GM21381 (cell line): Measurements from ENCODE around the gene GAK.

Experiments
- ATAC-seq: cut with Tn5 transposase; IDR thresholded peaks from one replicate; pipeline ENCODE4 v1.9.1; 2021; ENCODE audit warnings: mild to moderate bottlenecking, moderate library complexity; ENCODE audit not compliant: unreplicated experiment

GAK gene

GRCh38 chr4:892780-893179 is 39.3 kb downstream of the GAK start:
- ATAC-seq, result no peak

DNA sequence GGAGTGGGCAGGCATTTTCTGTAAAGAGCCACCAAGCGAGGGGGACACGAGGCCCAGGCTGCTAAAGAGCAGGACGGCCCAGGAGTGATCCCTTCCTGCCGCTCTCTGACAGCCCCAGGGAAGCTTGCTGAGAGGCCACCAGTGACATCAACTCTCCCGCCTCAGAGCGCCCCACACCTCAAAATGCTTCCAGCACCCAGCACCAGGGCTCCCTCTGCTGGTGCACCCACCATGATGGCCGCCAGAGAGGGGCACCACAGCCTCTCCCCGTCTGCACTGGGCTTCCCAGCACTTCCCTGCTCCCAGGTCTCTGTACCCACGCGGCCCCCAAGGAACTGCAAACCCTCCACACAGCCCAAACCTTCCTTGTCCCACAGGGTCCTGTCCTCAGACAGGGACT is 40.4 kb downstream of the GAK start:
- no peak for ATAC-seq

DNA sequence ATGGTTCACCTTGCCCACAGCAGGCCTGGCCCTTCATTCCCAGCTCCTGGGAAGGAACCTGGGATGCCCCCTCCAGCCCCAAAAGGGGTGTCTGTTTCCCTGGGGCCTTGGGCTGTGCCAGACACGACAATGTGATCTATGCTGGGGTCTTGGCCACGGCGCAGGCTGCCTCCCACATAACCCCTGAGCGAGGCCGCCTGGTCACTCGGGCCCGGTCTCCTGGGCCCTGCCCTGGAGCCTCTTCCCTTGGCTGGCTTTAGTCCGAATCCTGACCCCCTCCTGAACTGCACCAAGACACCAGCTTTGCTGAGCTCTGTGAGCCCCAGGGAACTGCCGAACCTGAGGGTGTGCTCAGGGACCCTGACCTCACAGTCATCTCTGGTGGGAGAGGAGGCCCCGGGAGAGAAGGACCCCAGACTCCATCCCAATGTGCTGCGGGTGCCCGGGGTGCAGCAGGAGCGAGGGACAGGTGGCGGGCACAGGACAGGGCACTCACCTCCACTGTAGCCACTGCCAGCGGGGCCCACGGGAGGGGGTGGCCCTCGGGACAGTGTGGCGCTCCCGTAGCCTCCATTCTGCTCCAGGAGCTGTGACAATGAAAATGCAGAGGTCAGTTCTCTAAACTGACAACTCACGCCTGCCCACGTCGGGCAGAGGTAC is 42.0 kb downstream of the GAK start:
- no peak for ATAC-seq

DNA sequence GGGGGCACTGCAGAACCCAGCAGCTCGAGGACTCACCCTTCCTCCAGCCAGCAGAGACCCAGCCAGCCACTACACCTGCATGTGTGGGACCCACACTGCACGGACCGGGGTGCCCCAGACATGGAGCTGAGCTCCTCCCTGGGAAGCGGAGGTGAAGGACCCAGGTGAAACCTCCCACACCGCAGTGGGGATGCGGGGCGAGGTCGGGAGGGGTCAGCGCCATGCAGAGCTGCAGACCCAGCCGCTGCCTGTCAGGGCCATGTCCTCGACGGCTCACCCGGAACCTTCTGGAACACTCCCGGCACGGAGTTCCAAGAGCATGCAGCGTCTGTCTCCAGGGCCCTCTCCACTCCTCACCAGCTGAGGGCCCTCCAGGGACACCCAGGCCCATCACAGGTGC is 42.6 kb downstream of the GAK start:
- no peak for ATAC-seq

DNA sequence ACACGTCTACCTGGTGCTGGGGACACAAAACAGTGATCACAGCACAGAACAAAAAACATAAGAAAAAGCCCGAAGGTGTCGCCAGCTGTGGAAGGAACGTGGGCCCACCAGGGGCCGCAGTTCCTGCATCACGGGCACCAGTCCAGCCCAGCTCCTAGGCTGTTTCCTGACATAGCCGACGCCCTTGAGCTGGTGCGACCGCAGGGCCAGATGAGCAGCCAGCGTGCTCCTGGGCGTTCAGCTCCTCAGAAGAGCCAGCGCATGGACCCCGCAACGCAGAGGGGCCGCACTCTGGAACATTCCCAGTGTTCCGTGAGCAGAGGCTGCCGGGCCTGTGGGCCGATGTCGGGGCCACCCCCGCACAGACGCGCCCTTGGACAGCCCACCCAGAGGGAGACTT is 44.1 kb downstream of the GAK start:
- no peak for ATAC-seq

- ATAC-seq, result no peak
These were observed 44.9 kb downstream of the GAK start for GRCh38 chr4:887034-887763.

GRCh38 chr4:886244-886643 is 45.9 kb downstream of the GAK start:
- ATAC-seq, result no peak

- ATAC-seq, result no peak
These were observed 46.8 kb downstream of the GAK start for GRCh38 chr4:885353-885752.

DNA sequence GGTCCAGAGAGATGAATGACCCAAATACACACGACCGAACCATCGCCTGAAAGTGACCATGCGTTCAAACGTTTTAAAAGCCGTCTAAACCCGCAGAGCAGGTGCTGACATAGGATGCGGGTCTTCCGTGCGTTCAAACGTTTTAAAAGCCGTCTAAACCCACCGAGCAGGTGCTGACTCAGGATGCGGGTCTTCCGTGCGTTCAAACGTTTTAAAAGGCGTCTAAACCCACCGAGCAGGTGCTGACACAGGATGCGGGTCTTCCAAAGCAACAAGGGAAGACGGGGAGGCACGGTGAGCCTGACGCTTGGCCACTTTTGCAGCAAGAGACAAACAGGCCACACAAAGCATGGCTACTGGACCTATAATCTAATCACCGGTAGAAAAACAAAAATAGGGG is 47.2 kb downstream of the GAK start:
- ATAC-seq, result no peak

DNA sequence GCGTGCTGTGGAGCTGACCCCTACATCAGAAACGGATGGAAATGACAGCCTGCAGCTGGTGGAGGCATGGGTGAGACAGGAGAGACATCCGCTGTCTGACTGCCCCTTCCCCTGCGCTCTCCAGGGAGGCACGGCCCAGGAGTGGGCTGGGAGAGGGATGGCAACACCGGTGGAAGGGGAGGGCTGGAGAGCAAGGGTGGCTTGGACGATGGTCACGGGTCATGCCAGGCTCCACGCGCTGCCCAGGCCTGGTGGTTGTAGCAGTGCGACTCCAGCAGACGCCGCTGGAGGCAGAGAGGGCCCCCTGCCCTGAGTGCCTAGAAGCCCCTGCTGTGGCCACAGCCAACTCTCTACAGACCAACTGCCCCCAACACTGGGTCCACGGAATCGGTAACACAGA is 47.9 kb downstream of the GAK start:
- no peak for ATAC-seq

DNA sequence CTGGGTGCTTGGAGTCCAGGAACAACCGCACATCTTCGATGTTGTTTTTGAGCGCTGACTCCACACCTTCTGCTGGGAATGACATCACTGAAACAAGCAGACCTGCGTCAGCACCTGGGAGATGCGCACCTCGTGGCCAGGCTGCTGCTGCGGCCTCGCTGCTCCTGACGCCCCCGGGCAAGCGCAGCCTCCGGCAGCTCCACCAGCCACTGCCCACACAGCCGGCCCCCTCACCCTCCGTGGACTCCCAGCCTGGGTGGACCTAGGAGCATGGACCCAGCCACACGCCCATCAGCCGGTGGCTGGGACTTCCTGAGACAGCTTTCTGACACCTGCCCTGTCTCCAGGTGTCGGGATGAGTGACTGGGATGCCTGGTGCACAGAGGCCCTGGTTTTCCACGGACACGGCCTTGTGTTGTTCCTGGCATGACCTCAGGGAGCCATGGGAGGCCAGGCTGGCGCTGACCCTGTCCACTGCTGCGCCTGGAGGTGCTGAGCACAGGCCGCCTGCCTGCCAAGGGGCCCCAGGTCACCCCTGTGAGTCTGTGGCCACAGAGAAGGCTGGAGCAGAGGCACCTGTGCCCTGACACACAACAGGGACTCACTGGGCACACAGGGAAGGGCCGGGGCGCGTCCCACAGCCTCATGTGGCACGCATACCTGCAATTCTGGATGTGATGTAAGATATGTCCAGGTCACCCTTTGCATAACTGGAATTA is 48.6 kb downstream of the GAK start:
- no peak for ATAC-seq

DNA sequence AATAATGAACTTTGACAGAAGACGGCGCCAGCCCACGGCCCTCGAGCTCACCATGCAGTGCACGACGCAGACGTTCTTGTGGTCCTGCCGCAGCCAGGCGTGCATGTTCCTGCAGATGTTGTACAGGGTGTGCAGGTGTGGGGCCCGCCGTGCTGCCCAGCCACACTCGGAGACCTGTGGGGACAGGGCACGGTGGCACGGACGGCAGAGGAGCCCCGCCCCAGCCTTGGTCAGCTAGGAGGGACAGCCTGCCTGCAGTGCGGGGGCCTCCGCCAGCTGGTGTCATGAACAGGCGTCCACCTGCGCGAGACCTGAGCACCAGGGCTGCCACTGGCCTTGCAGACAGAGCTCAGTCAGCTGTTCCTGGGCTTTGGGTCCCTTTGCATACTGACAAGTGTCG is 49.5 kb downstream of the GAK start:
- no peak for ATAC-seq

GRCh38 chr4:881709-882108 is 50.4 kb downstream of the GAK start:
- ATAC-seq, result no peak

DNA sequence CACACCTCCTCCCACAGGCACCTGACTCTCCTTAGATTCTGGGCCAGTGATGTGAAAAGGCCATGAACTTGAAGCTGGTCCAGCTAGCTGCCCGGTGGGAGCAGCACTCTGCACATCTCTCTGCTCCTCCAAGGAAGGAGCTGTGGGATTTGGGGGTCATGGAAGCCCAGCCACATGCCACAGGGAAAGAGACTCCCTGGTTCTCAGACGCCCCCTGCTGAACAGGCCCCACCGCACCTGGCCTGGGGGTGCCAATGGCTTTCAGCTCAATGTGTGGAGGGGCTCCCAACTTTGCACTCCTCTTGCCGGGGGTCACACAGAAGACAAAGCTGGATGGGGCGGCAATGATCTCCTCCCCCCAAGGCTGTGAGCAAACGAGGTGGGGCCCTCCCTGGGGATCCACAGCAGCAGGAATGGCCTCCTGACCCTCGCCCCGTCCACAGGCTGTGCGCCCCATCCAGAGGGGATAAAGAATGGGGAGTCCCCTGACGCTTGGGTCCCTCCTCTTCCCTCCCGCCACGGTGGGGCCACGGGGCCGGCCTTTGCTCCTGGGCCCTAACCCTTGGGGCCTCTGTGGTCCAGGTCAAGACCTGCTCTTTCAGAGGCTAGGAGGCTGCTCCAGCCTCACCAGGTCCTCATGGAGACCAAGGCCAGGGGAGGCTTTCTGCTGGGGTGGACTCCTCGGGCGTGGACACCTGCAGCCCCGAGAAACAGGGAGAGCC is 51.3 kb downstream of the GAK start:
- ATAC-seq, result no peak

- no peak for ATAC-seq
These were observed 52.4 kb downstream of the GAK start for GRCh38 chr4:879729-880077.

DNA sequence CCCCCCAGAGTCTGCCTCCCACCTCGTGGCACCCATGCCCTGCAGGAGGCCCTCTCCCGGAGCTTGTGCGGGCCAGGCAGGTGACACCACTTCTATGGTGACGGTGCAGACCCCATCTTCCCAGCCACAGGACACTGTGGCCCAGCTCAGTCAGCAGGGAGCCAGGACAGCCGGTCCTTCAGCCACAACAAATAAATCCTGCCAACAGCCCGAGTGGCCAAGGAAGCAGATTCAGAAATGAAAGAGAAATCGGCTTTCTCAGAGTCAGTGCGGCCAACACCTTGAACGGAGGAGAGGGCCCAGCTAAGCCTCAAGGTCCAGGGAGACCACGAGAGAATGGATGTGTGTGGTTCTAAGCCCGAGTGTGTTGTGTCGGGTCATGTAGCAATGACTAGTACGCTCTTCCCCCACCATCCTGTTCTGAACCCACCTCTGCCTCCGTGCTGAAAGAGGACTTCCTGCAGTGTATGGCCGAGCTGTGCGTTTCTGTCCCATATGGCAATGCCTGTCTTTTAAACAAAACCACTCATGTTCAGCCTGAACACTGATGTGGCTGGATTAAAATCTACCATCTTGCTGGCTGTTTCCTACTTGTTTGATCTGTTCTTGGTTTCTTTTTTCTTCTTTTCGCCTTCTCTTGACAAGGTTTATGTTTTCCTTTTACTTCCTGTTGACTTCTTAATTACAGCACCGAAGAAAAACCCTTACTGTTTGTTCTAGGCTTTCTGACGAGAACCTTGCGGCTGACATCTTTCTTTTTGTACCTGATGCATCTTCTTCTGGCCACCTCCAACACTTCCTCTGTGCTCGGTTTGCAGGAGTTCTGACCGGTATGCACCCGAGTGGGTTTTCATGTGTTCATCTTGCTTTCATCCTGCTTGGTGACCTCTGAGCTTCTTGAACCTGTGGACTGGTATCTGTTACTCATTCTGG is 53.1 kb downstream of the GAK start:
- no peak for ATAC-seq

- ATAC-seq, result no peak
These were observed 54.6 kb downstream of the GAK start for GRCh38 chr4:877502-877901.

DNA sequence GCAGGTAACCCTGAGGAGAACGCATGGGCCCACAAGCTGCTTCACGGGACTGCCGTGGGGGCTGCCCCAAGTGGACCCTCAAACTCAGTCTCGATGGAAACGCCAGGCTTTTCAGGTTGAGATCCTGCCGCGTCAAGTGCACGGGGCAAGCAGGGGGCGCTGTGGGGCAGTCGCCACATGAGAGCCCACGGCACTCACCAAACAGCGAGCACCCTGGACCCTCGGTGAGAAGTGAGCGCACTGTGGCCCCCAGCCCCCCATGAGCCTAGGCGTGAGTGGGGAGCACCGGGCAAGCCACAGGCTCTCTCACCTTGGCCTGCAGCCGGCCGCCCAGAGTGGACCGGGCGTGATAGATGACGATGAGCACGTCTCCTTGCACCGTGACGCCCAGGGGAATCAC is 55.3 kb downstream of the GAK start:
- ATAC-seq, result no peak

- ATAC-seq, result no peak
These were observed 56.2 kb downstream of the GAK start for GRCh38 chr4:875818-876423.
